HG03025 (cell line): Measurements from ENCODE around the gene SHISAL1.

Experiments
- ATAC-seq: cut with Tn5 transposase; IDR thresholded peaks from one replicate; pipeline ENCODE4 v1.9.1; 2021; ENCODE audit warnings: mild to moderate bottlenecking, moderate library complexity; ENCODE audit not compliant: unreplicated experiment, low FRiP score

The SHISAL1 gene

GRCh38 chr22:44266796-44267760 lies 45.7 kb downstream of the SHISAL1 start:
- ATAC-seq: no peak

- ATAC-seq: no peak
Measured at GRCh38 chr22:44263547-44263946, 49.2 kb downstream of the SHISAL1 start.

- no peak for ATAC-seq
Measured at GRCh38 chr22:44261861-44262595, 50.7 kb downstream of the SHISAL1 start.

GRCh38 chr22:44261164-44261860 lies 51.4 kb downstream of the SHISAL1 start:
- ATAC-seq: no peak

GRCh38 chr22:44260216-44261035 lies 52.3 kb downstream of the SHISAL1 start:
- no peak for ATAC-seq

- ATAC-seq: no peak
Measured at GRCh38 chr22:44259366-44260215, 53.2 kb downstream of the SHISAL1 start.

- no peak for ATAC-seq
Measured at GRCh38 chr22:44256556-44257485, 55.9 kb downstream of the SHISAL1 start.

GRCh38 chr22:44256085-44256484 lies 56.7 kb downstream of the SHISAL1 start:
- ATAC-seq: no peak

- no peak for ATAC-seq
Measured at GRCh38 chr22:44254811-44255210, 57.9 kb downstream of the SHISAL1 start.

GRCh38 chr22:44249376-44250147 lies 63.2 kb downstream of the SHISAL1 start:
- ATAC-seq: no peak

- no peak for ATAC-seq
Measured at GRCh38 chr22:44248926-44249325, 63.8 kb downstream of the SHISAL1 start.

- ATAC-seq: no peak
Measured at GRCh38 chr22:44247923-44248892, 64.5 kb downstream of the SHISAL1 start.

- ATAC-seq: no peak
Measured at GRCh38 chr22:44247346-44247745, 65.4 kb downstream of the SHISAL1 start.

- ATAC-seq: no peak
Measured at GRCh38 chr22:44246615-44247326, 66.0 kb downstream of the SHISAL1 start.

- no peak for ATAC-seq
Measured at GRCh38 chr22:44245867-44246266, 66.9 kb downstream of the SHISAL1 start.

GRCh38 chr22:44245438-44245837 lies 67.3 kb downstream of the SHISAL1 start:
- ATAC-seq: no peak
